Umbilical cord (tissue), 1 donor: ENCODE measurements around the gene ZNF350. TPM values are rescaled to one million over a fixed set of nuclear protein-coding genes. Genes with fewer than 3 reads are reported as not detected.

Experiments
- total RNA-seq: library from RNA; depleted of rRNA; stranded (reverse); fragments of >200 nt; gene quantifications from one replicate; pipeline ENCODE4 v1.2.3, GENCODE V29; 2014; ENCODE audit warnings: low replicate concordance; ENCODE audit not compliant: insufficient read depth

The ZNF350 gene
- total RNA-seq, 1 donor from 2014 or later: 13.2 TPM

Other genes with a start within 250 kb of the ZNF350 start
- gene FPR1, start 235.0 kb downstream of the ZNF350 start, total RNA-seq: 13.5 TPM
- gene FPR2, start 225.7 kb downstream of the ZNF350 start, total RNA-seq: 7.0 TPM
- 2.6 TPM for gene FPR3, start 191.7 kb downstream of the ZNF350 start, total RNA-seq
- gene ZNF577, start 98.9 kb downstream of the ZNF350 start, total RNA-seq: 45.0 TPM
- 10.8 TPM for gene ZNF649, start 81.8 kb downstream of the ZNF350 start, total RNA-seq
- 11.8 TPM for gene ZNF613, start 59.4 kb downstream of the ZNF350 start, total RNA-seq
- gene ZNF615, start 21.4 kb upstream of the ZNF350 start, total RNA-seq: 18.1 TPM
- gene ZNF614, start 41.5 kb upstream of the ZNF350 start, total RNA-seq: 12.0 TPM
- 15.6 TPM for gene ZNF432, start 62.0 kb upstream of the ZNF350 start, total RNA-seq
- gene ZNF841, start 108.9 kb upstream of the ZNF350 start, total RNA-seq: 58.5 TPM
- gene ZNF616, start 153.1 kb upstream of the ZNF350 start, total RNA-seq: 19.7 TPM
- gene ZNF836, start 184.8 kb upstream of the ZNF350 start, total RNA-seq: 11.6 TPM
- gene PPP2R1A, start 203.2 kb upstream of the ZNF350 start, total RNA-seq: 39.5 TPM